Heart right ventricle (tissue), 16 donors: ENCODE data around the gene SLX4IP. TPM values are rescaled to one million over a fixed set of nuclear protein-coding genes. Genes with fewer than 3 reads are reported as not detected.

ENCODE experiments used
- ATAC-seq, 8 donors: fragments of 200-7000 bp; cut with Tn5 transposase; one replicate each; pipeline ENCODE4 v1.9.1; 2020; ENCODE audit warnings: mild to moderate bottlenecking in 8 of 8, moderate library complexity in 8 of 8, moderate number of reproducible peaks in 1 of 8
- DNase-seq, 2 donors: peaks; one replicate each; pipeline ENCODE4 v3.0.0-alpha.2; 2020
- H3K27ac ChIP-seq, 10 donors: fragments of 200-600 bp; sonication (generic) in 2 of 10; one replicate each; pipeline versions ENCODE4 v1.5.0 to v1.8.0; 2020 to 2022; ENCODE audit warnings: mild to moderate bottlenecking in 3 of 10
- H3K27me3 ChIP-seq, 7 donors: fragments of 200-600 bp; one replicate each; pipeline ENCODE4 v1.8.0; 2021 to 2022; ENCODE audit warnings: mild to moderate bottlenecking in 2 of 7
- H3K36me3 ChIP-seq, 9 donors: fragments of 200-600 bp; sonication (generic) in 1 of 9; one replicate each; pipeline versions ENCODE4 v1.5.0 to v1.8.0; 2020 to 2022; ENCODE audit warnings: mild to moderate bottlenecking in 2 of 9
- H3K4me1 ChIP-seq, 9 donors: fragments of 200-600 bp; sonication (generic) in 1 of 9; one replicate each; pipeline versions ENCODE4 v1.5.0 to v1.8.0; 2020 to 2022; ENCODE audit warnings: mild to moderate bottlenecking in 4 of 9
- H3K4me3 ChIP-seq, 10 donors: fragments of 200-600 bp; sonication (generic) in 2 of 10; one replicate each; pipeline versions ENCODE4 v1.5.0 to v1.8.0; 2020 to 2022; ENCODE audit warnings: mild to moderate bottlenecking in 7 of 10, moderate library complexity in 2 of 10
- H3K9me3 ChIP-seq, 11 donors: fragments of 200-600 bp in 10 of 11; sonication (generic) in 2 of 11; one replicate each; pipeline versions ENCODE4 v1.5.0 to v1.8.0; 2013 to 2022; ENCODE audit warnings: mild to moderate bottlenecking in 2 of 11, control low read depth in 1 of 11, moderate library complexity in 1 of 11
- CTCF ChIP-seq, 9 donors: fragments of 200-600 bp; sonication (generic) in 2 of 9; IDR thresholded peaks; one replicate each; pipeline versions ENCODE4 v1.5.0 to v1.8.0; 2021 to 2022; ENCODE audit warnings: antibody characterized with exemption in 9 of 9, mild to moderate bottlenecking in 5 of 9, moderate library complexity in 1 of 9
- WGBS, 2 donors: extraction: QIAGEN DNeasy Blood & Tissue Kit; methylation state at CpG; one replicate each; pipeline ENCODE4 v1.1.7; 2013; ENCODE audit warnings: inconsistent platforms in 1 of 2; 5-methylcytosine and 5-hydroxymethylcytosine counted together
- intact Hi-C, 10 donors: fragments of 100-400 bp; cut with DNase I; formaldehyde crosslinking; loops; one replicate each; pipeline versions ENCODE4 v1.11.1 to v1.14.2; 2022
- polyA plus RNA-seq, 2 donors: library from polyadenylated mRNA; stranded (reverse); fragments of 200-250 nt; gene quantifications; one replicate each; pipeline ENCODE4 v1.2.3, GENCODE V29; 2013
- total RNA-seq, 10 donors: library from RNA; stranded (reverse); fragmentation: NEBNext Ultra II Directional in 3 of 10; extraction: Animal tissue kit (Norgen Biotek cat#: 25700) in 3 of 10; gene quantifications; one replicate each; pipeline versions ENCODE4 v1.2.1 to v1.2.4, GENCODE V29; 2021 to 2023
- donor health status: Arrhythmogenic right ventricular cardiomyopathy.
- donor health status: ischemic (EF 13 %, LVEDD 7.1; RV severe dilation, severe dysfunction).
- donor health status: healthy with polysubstance abuse.
- donor health status: DM: no; HTN: yes; CAD: no.
- donor health status: DM: no; HTN: no; CAD: no.
- donor health status: ischemic (EF 25% LVEDD 6.9; RV normal size, moderate dysfunction).
- donor health status: ischemic (EF 25% LVEDD 5.7; RV mildly dilated, moderate dysfunction).
- donor health status: healthy.
- donor health status: DM: yes; HTN: yes; CAD: no.
- donor health status: Ischemic cardiomyopathy.
- donor health status: ischemic (EF 35%, LVEDD 5.7; RV mildly dilated, moderate dysfunction).
- donor health status: nonischemic (EF 11% LVEDD 7.7; RV severe dilation, severe dysfunction).
- donor health status: DM: yes; HTN: yes; CAD: no.
- donor health status: PGD.
- donor health status: ischemic (EF 29% LVEDD 5.4; RV normal size, mild dysfunction).
- donor health status: nonischemic (EF 23%, LVEDD 6.1; RV moderate dilation, normal function).

The SLX4IP gene
- total and polyA plus RNA-seq, 12 donors = 0.71 to 3.1 (median 2.6) TPM

GRCh38 chr20:10670501-10671220, 235.6 kb downstream of the SLX4IP start:
- H3K36me3 ChIP-seq = peaks cover 0 to 42% (median 0%) of the 10 kb centered on the region in 9 donors
- H3K27me3 ChIP-seq = no peaks in the 10 kb centered on the region
- intact Hi-C loops = loop anchor here in 8 of 10 donors (2.0 to 10.0 kb wide), 17 partner anchors 72 to 874 kb away; partner anchors contain the start of gene SLX4IP (in 1 of the 8)
- ATAC-seq (no peak), DNase-seq (peak in 1 of 2 donors; percentile 46)
- H3K9me3 ChIP-seq = no peaks in the 10 kb centered on the region
- TF ChIP-seq CTCF (IDR thresholded peaks at IDR 0.05) = no peak
- peak overlapping the region; percentile 69 to 98 (median 87) for H3K4me3 ChIP-seq
- peaks cover 10 to 67% (median 53%) of the 10 kb centered on the region in 9 donors for H3K4me1 ChIP-seq
- H3K27ac ChIP-seq = peak overlapping the region; percentile 89 to 100 (median 98)
- 36 to 52% methylated on average over 18 of the region's 18 CpGs for WGBS, 2 donors

GRCh38 chr20:10671221-10671918, 236.3 kb downstream of the SLX4IP start:
- H3K4me1 ChIP-seq = peaks cover 10 to 61% (median 46%) of the 10 kb centered on the region in 9 donors
- peak; percentile 68 to 85 for DNase-seq
- ATAC-seq = peak; percentile 30 to 72 (median 56)
- H3K9me3 ChIP-seq = no peaks in the 10 kb centered on the region
- TF ChIP-seq CTCF (IDR thresholded peaks at IDR 0.05) = peak; percentile 24 to 72 (median 57)
- H3K27me3 ChIP-seq = no peaks in the 10 kb centered on the region
- H3K4me3 ChIP-seq = peak overlapping the region; percentile 69 to 98 (median 87)
- H3K36me3 ChIP-seq = peaks cover 0 to 42% (median 0%) of the 10 kb centered on the region in 9 donors
- intact Hi-C loops = loop anchor here in 8 of 10 donors (2.0 to 10.0 kb wide), 17 partner anchors 71 to 873 kb away; partner anchors contain the start of gene SLX4IP (in 1 of the 8)
- 10 to 25% methylated on average over 13 of the region's 13 CpGs for WGBS, 2 donors
- peak overlapping the region; percentile 89 to 100 (median 98) for H3K27ac ChIP-seq

DNA sequence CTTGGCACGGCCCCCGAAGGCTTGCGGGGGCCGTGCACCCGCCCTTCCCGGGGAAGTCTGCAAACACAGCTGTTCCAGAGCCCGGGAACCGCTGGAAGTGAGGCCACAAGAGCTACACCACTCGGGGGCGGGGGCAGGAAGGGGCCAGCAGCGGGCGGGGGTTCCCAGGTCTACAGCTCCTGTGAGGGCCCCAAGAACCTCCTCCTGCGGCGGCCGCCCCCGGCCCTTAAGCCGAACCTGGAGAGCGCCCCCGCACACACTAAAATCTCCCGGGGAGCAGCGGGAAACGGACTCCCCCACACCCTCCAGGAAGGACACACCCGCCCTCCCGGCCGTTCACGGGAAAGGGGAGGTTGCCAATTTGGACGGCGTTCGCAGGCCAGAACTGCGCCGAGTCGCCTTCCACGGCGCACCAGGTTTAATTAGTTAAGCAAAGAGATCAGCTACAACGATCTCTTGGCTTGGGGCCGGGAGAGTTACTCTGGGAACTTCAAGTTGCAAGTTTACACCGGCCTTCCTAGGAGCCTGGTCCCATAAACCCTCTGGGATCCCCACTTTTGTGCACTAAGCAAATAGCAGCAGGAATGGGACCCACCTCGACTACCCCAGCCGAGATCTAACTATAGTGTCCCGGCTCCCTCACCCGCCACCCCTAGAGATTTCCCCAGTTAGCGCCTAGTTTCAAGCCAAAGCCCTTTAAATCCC, 237.0 kb downstream of the SLX4IP start:
- Histone ChIP-seq H3K36me3 (peaks cover 0 to 35% (median 0%) of the 10 kb centered on the region in 9 donors), H3K4me1 (peaks cover 10 to 54% (median 39%) of the 10 kb centered on the region in 9 donors), H3K9me3 (no peaks in the 10 kb centered on the region), H3K4me3 (peak overlapping the region; percentile 69 to 98 (median 87)), H3K27ac (peak overlapping the region; percentile 89 to 100 (median 98)), H3K27me3 (no peaks in the 10 kb centered on the region)
- 8 to 9% methylated on average over 42 of the region's 42 CpGs for WGBS, 2 donors
- no peak for TF ChIP-seq CTCF (IDR thresholded peaks at IDR 0.05)
- DNase-seq = peak; percentile 82 to 87
- intact Hi-C loops = loop anchor here in 8 of 10 donors (1.0 to 10.0 kb wide), 19 partner anchors 70 to 873 kb away; partner anchors contain the start of gene SLX4IP (in 1 of the 8)
- peak; percentile 24 to 71 (median 64) for ATAC-seq
